Fibroblast of the aortic adventitia (primary cell): ENCODE measurements around the gene ARSK. TPM values are rescaled to one million over a fixed set of nuclear protein-coding genes. Genes with fewer than 3 reads are reported as not detected.
A peak's percentile ranks its signal among the peaks of the same experiment; 100 is the strongest.

ENCODE experiments used
- DNase-seq: peaks from one replicate; pipeline ENCODE4 v3.0.0-alpha.2; 2010; ENCODE audit warnings: low read depth
- H3K4me3 ChIP-seq: 2 replicates; pipeline ENCODE4 v1.5.1; 2011; ENCODE audit warnings: low read depth, mild to moderate bottlenecking, control low read depth, low read length, moderate library complexity
- CTCF ChIP-seq: IDR thresholded peaks from 2 replicates; pipeline ENCODE4 v1.5.1; 2011; ENCODE audit warnings: mild to moderate bottlenecking, low read length, control low read depth, inconsistent platforms; ENCODE audit not compliant: insufficient read depth
- total RNA-seq: library from RNA; depleted of rRNA; stranded (reverse); fragments of >200 nt; gene quantifications from 2 replicates; pipeline ENCODE4 v1.2.3, GENCODE V29; 2012; ENCODE audit warnings: low replicate concordance

The ARSK gene
- total RNA-seq, 1 donor = 19.0 TPM

GRCh38 chr5:95606419-95606818, 51.5 kb downstream of the ARSK start:
- no peak overlapping the region for H3K4me3 ChIP-seq

GRCh38 chr5:95609711-95610110, 54.8 kb downstream of the ARSK start:
- no peak for DNase-seq
- no peak for TF ChIP-seq CTCF
- H3K4me3 ChIP-seq = no peak overlapping the region

More at GRCh38 chr5:95606419-95606818, 51.5 kb downstream of the ARSK start:
- TF ChIP-seq CTCF = no peak
- DNase-seq = no peak

GRCh38 chr5:95610546-95610945, 55.6 kb downstream of the ARSK start:
- TF ChIP-seq CTCF = no peak
- DNase-seq = no peak
- no peak overlapping the region for H3K4me3 ChIP-seq

- TF ChIP-seq CTCF = no peak
- DNase-seq = no peak
- H3K4me3 ChIP-seq = no peak overlapping the region
Observed at GRCh38 chr5:95611396-95611795, 56.5 kb downstream of the ARSK start.

GRCh38 chr5:95613514-95613913, 58.6 kb downstream of the ARSK start:
- DNase-seq = no peak
- H3K4me3 ChIP-seq = no peak overlapping the region
- TF ChIP-seq CTCF = no peak

GRCh38 chr5:95615164-95615467, 60.2 kb downstream of the ARSK start:
- H3K4me3 ChIP-seq = no peak overlapping the region
- TF ChIP-seq CTCF = no peak
- DNase-seq = no peak

- H3K4me3 ChIP-seq = no peak overlapping the region
- peak; percentile 39 for DNase-seq
- no peak for TF ChIP-seq CTCF
Observed at GRCh38 chr5:95617057-95617456, 62.2 kb downstream of the ARSK start.
